Liver (tissue), 2 donors: Measurements from ENCODE around the gene SYCP2.
"Not testable (repeated sequence)": the region's sequence is repeated elsewhere in the genome, so short reads cannot be mapped to it uniquely, and the experiment has no call there.

Source experiments
- NR2F2 ChIP-seq: IDR thresholded peaks from 2 replicates; pipeline ENCODE4 v1.6.1; 2016; ENCODE audit warnings: antibody characterized with exemption
- RAD21 ChIP-seq, 2 donors: IDR thresholded peaks; 2 replicates each; pipeline ENCODE4 v1.6.1; 2016; ENCODE audit warnings: antibody characterized with exemption in 2 of 2, mild to moderate bottlenecking in 2 of 2
- SP1 ChIP-seq: IDR thresholded peaks from 2 replicates; pipeline ENCODE4 v1.6.1; 2018; ENCODE audit warnings: antibody characterized with exemption, mild to moderate bottlenecking
- TF ChIP-seq, protein P1 (sequence below): IDR thresholded peaks from 2 replicates; pipeline ENCODE4 v1.6.1; 2016; ENCODE audit warnings: antibody characterized with exemption
- donor health status: healthy.

GRCh38 chr20:59890035-59890434 lies 43.4 kb downstream of the SYCP2 start:
- TF ChIP-seq RAD21 (IDR thresholded peaks at IDR 0.05); SP1; NR2F2: not testable (repeated sequence)
- TF ChIP-seq, protein P1, sequence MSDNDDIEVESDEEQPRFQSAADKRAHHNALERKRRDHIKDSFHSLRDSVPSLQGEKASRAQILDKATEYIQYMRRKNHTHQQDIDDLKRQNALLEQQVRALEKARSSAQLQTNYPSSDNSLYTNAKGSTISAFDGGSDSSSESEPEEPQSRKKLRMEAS = not testable (repeated sequence)
